Hypothalamus (tissue), 51 donors: Measurements from ENCODE around the gene TMEM165.

Experiments used
- DNase-seq, 51 donors: peaks; one replicate each; lab custom pipeline; 2025; lab: John Stamatoyannopoulos, UW

The TMEM165 gene

DNA sequence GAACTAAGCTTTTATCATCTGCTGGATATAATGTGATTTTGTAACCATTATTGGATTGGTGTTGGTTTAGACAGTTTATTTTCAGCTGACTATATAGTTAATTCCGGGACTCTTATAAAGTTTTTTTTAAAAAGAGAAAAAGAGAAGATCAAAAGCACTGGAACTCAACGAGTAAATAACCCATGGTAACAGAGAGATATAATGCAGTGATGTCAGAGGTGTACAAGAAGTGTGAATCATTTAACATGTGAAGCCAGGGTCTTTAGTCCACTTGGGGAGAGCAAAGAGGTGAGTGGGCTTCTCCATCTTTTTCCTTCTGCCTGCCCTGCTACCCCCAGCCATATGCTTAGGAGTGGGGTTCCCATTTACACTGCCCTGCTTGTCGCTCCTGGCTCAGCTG lies 3.2 kb downstream of the TMEM165 start:
- DNase-seq, result peak in 4 of 51 donors; percentile 6 to 17 (median 12)

DNA sequence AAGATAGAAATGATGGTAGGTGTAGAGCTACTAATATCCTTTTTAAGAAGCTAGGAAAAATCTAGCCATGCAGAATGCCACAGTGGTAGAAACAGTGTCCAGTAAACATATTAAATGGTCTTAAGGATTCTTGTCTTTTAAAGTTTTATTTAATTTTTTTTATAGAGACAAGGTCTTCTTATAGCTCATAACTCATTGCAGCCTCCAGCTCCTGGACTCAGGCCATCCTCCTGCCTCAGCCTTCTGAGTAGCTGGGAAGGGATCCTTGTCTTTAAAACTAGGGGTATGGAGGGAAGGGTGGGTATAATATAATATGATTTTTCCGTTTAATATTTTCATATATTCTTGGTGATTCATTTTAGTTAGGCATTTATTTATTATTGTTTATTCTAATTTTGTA lies 3.8 kb downstream of the TMEM165 start:
- no peak for DNase-seq

- no peak for DNase-seq
These were observed 9.3 kb downstream of the TMEM165 start for GRCh38 chr4:55405073-55405472.

DNA sequence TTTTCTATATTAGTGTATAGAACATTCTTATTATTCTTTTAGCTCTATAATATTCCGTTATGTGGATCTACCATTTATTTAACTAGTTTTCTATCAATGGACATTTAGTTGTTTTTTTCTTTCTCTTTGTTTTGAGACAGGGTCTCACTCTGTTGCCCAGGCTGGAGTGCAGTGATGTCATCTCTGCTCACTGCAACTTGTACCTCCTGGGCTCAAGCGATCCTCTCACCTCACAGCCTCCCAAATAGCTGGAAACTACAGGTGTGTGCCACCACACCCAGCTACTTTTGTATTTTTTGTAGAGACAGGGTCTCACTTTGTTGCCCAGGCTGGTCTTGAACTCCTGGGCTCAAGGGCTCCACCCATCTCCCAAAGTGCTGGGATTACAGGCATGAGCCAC lies 10.8 kb downstream of the TMEM165 start:
- DNase-seq, result no peak

DNA sequence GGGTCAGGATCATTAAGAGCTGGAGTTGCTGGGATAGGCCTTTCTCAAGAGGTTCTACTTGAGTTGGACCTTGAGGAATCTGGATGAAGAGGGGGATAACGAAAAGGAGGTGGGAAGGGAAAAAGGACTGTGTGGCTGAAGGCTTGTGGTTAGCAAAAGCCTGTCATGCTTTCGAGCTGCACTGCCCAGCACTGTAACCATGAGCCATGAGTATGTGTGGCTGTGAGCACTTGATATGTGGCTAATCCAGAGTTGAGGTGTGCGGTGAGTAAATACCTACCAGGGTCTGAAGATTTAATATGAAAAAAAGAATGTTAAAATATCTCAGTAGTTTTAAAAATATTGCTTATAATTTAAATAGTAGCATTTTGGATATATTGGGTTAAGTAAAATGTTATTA lies 11.4 kb downstream of the TMEM165 start:
- DNase-seq, result no peak

GRCh38 chr4:55407764-55408163 lies 12.0 kb downstream of the TMEM165 start:
- no peak for DNase-seq

GRCh38 chr4:55409468-55410171 lies 13.9 kb downstream of the TMEM165 start:
- peak in 2 of 51 donors; percentile 11 to 36 for DNase-seq

GRCh38 chr4:55410431-55410830 lies 14.7 kb downstream of the TMEM165 start:
- no peak for DNase-seq

DNA sequence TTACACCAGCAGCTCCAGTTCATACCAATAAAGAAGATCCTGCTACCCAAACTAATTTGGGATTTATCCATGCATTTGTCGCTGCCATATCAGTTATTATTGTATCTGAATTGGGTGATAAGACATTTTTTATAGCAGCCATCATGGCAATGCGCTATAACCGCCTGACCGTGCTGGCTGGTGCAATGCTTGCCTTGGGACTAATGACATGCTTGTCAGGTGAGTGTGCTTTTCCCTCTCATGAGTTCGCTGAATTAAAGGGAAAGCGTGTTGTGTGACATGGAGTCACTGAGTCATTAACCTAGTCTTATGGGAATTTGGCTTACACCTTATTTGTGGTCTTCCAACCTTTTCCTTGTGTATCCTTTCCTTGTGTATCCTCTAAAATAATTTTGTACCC lies 15.9 kb downstream of the TMEM165 start:
- DNase-seq, result no peak

DNA sequence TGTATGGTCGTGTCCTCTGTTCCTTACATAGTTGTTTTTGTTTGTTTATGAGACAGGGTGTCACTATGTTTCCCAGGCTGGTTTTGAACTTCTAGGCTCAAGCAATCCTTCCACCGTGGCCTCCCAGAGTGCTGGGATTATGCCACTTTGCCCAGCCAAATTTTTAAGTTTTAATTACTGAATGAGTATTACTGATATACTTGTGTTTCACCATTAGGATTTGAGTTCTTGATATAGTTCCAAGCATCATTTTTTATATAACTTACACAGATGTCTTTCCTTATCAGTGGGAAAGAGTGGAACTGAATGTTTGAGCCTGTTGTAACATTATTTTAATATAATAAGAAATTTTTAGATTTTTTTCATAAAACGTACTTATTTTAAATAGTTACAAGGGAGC lies 20.4 kb downstream of the TMEM165 start:
- DNase-seq, result no peak

GRCh38 chr4:55424791-55425190 lies 29.0 kb downstream of the TMEM165 start:
- no peak for DNase-seq

GRCh38 chr4:55431710-55432336 lies 36.1 kb downstream of the TMEM165 start:
- DNase-seq, result no peak

DNA sequence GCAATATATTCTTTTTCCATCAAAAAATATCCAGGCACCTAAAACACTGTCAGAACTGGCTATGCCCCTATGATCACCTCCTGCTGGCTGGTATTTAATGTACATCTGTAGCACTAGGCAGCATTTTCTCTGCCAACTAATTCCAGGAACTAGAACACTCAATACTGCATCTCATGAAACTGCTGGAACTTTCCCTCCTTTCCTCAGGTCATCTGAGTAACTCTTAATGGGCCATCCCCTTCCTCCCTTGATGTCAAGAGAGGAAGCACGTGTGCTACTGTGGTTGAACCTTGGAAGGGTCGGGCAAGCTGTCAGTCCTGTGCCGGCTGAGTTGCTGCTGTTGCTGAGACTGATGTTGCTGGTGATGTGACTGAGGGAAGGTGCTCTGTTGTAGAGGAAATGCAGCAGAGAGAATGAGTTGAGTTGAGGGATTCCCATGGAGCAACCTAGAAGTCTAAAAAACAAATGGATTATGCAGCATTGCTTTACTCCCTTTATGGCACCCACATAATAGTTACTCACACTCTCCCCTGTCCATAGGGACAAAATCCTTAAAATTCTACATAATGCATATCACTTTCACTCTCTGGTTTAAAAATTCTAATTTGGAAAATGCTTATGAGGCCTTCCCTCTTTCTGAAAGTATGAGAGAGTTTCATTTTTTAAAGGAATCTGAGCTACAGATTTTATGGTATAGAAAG lies 39.5 kb downstream of the TMEM165 start:
- no peak for DNase-seq

DNA sequence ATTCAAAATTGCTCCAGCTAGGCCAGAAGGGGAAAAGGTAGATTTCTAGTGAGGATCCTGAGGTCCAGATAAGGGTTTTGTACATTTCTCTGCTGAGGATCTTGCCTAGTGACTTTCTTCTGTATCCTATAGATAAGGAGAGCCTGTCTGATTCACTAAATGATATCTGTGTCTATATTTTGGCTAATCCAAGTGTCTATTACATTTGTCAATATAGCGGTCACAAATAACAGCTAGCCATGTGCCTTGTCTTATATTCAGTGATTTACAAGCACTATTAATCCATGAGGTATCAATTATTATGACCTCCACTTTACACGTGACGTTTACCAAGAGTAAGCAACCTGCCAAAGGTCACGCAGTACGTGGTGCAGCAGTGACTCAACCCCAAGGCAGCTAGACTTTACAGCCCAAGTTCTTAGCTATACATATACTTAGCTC lies 41.6 kb downstream of the TMEM165 start:
- DNase-seq, result no peak

DNA sequence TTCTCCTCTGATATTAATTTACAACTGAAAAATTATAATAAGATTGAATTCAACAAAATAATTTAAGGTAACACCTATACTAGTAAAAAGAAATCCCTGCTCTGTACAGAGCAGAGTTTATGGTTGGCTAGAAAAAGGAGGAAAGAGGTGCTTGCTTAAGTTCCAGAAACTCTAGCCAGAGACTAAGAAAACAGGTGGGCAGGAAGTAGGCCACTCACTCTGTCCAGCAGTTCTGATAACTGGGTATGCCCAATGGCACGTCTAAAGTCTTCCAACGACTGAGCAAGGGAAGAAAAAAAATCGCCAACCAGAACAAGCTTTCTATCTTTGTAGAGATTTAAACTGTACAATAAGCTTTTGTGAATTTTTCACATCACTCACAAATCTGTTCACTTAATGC lies 42.1 kb downstream of the TMEM165 start:
- DNase-seq, result no peak

GRCh38 chr4:55438314-55438713 lies 42.6 kb downstream of the TMEM165 start:
- no peak for DNase-seq

- DNase-seq, result no peak
These were observed 43.3 kb downstream of the TMEM165 start for GRCh38 chr4:55439023-55439422.

- DNase-seq, result no peak
These were observed 45.0 kb downstream of the TMEM165 start for GRCh38 chr4:55440786-55441185.

- no peak for DNase-seq
These were observed 46.8 kb downstream of the TMEM165 start for GRCh38 chr4:55442541-55442940.

- DNase-seq, result no peak
These were observed 49.1 kb downstream of the TMEM165 start for GRCh38 chr4:55444827-55445226.

DNA sequence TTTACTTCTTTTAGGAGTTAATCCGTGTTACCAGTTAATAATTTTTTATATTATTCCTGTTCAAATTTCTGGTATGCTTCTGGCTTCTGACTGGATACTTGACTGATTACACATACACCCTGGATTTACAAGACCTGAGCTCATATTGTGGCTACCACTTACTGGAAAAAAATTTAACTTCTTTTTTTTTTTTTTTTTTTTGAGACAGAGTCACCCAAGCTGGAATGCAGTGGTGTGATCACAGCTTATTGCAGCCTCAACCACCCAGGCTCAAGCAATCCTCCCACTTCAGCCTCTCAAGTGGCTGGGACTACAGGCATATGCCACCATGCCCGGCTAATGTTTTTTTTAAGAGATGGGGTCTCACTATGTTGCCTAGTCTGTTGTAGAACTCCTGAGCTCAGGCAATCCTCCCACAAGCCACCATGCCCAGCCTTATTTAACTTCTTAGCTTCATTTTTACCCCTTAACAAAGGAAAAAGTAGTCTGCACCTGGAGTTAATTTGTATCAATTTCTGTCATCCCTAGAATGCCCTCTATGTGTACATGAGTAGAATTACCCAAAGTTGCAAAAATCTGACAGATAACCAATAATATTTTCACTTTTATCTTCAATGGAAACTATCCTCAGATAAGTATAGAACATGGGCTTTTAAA lies 50.3 kb downstream of the TMEM165 start:
- no peak for DNase-seq

- DNase-seq, result no peak
These were observed 50.8 kb downstream of the TMEM165 start for GRCh38 chr4:55446578-55446922.
